GM23338 (cell line): ENCODE measurements around the gene ADAMTS10. TPM values are rescaled to one million over a fixed set of nuclear protein-coding genes. Genes with fewer than 3 reads are reported as not detected.

Experiments used
- ATAC-seq: fragments of 200-7000 bp; cut with Tn5 transposase; 3 replicates; pipeline ENCODE4 v1.9.1; 2020
- DNase-seq: peaks from one replicate; pipeline ENCODE4 v3.0.0-alpha.2; 2015; ENCODE audit warnings: low spot score
- H2AFZ ChIP-seq: fragments of 200-600 bp; sonication (generic); 2 replicates; pipeline ENCODE4 v1.8.0; 2016; ENCODE audit warnings: antibody characterized with exemption, mild to moderate bottlenecking, moderate library complexity
- H3F3A ChIP-seq: fragments of 200-600 bp; sonication (generic); replicated peaks from 2 replicates; pipeline ENCODE4 v1.8.0; 2017; ENCODE audit warnings: antibody characterized with exemption, mixed run types, low read depth
- H3K27ac ChIP-seq: fragments of 200-600 bp; sonication (generic); 2 replicates; pipeline ENCODE4 v1.6.1; 2016; ENCODE audit warnings: low read depth
- H3K27me3 ChIP-seq: fragments of 200-600 bp; sonication (generic); 2 replicates; pipeline ENCODE4 v1.8.0; 2016; ENCODE audit warnings: mild to moderate bottlenecking, mixed run types, moderate library complexity; ENCODE audit not compliant: insufficient read depth
- H3K36me3 ChIP-seq: fragments of 200-600 bp; sonication (generic); 2 replicates; pipeline ENCODE4 v1.8.0; 2016; ENCODE audit warnings: mild to moderate bottlenecking; ENCODE audit not compliant: insufficient read depth
- H3K4me1 ChIP-seq: fragments of 200-600 bp; sonication (generic); 2 replicates; pipeline ENCODE4 v1.8.0; 2016; ENCODE audit warnings: mild to moderate bottlenecking, moderate library complexity; ENCODE audit not compliant: insufficient read depth
- H3K4me2 ChIP-seq: fragments of 200-600 bp; sonication (generic); 2 replicates; pipeline ENCODE4 v1.7.1; 2017; ENCODE audit warnings: mixed run types
- H3K4me3 ChIP-seq: fragments of 200-600 bp; sonication (generic); 2 replicates; pipeline ENCODE4 v1.6.1; 2016; ENCODE audit warnings: mixed run types
- H3K79me2 ChIP-seq: fragments of 200-600 bp; sonication (generic); replicated peaks from 2 replicates; pipeline ENCODE4 v1.8.0; 2017; ENCODE audit warnings: mild to moderate bottlenecking; ENCODE audit not compliant: insufficient read depth
- H3K9me2 ChIP-seq: fragments of 200-600 bp; sonication (generic); 2 replicates; pipeline ENCODE4 v1.8.0; 2017; ENCODE audit not compliant: insufficient read depth
- H4K20me1 ChIP-seq: fragments of 200-600 bp; sonication (generic); replicated peaks from 2 replicates; pipeline ENCODE4 v1.8.0; 2017; ENCODE audit warnings: mild to moderate bottlenecking; ENCODE audit not compliant: insufficient read depth
- H3K27ac Mint-ChIP-seq: 2 replicates; pipeline ENCODE4 v1.8.0; 2020; ENCODE audit warnings: inconsistent platforms, mild to moderate bottlenecking, moderate library complexity, mixed read lengths
- H3K27me3 Mint-ChIP-seq: 3 replicates; pipeline ENCODE4 v1.8.0; 2022; ENCODE audit warnings: low read depth, mild to moderate bottlenecking, moderate library complexity, mixed read lengths, inconsistent platforms; ENCODE audit not compliant: insufficient read depth, poor library complexity
- H3K36me3 Mint-ChIP-seq: 3 replicates; pipeline ENCODE4 v1.8.0; 2021; ENCODE audit warnings: low read depth, mild to moderate bottlenecking, inconsistent platforms, moderate library complexity, mixed read lengths
- H3K4me1 Mint-ChIP-seq: 3 replicates; pipeline ENCODE4 v1.8.0; 2020; ENCODE audit warnings: mild to moderate bottlenecking, inconsistent platforms, mixed read lengths
- H3K4me3 Mint-ChIP-seq: 3 replicates; pipeline ENCODE4 v1.8.0; 2021; ENCODE audit warnings: moderate library complexity, mild to moderate bottlenecking, inconsistent platforms, mixed read lengths
- H3K9me3 Mint-ChIP-seq: 3 replicates; pipeline ENCODE4 v1.8.0; 2020; ENCODE audit warnings: moderate library complexity, mild to moderate bottlenecking, inconsistent platforms, mixed read lengths
- CREB1 ChIP-seq: fragments of 250-450 bp; sonication (Bioruptor Pico); IDR thresholded peaks from 2 replicates; pipeline ENCODE4 v1.5.0; 2020; ENCODE audit warnings: low read depth, mild to moderate bottlenecking, moderate library complexity
- EZH2 ChIP-seq: fragments of 200-600 bp; sonication (generic); IDR thresholded peaks from one replicate; pipeline ENCODE4 v1.8.0; 2017; ENCODE audit warnings: antibody characterized with exemption, mild to moderate bottlenecking, low read depth; ENCODE audit not compliant: unreplicated experiment
- EZH2phosphoT487 ChIP-seq: fragments of 200-600 bp; sonication (generic); IDR thresholded peaks from one replicate; pipeline ENCODE4 v1.8.1; 2018; ENCODE audit warnings: antibody characterized with exemption; ENCODE audit not compliant: unreplicated experiment
- JUNB ChIP-seq: IDR thresholded peaks from one replicate; pipeline ENCODE4 v1.6.1; 2016; ENCODE audit warnings: antibody characterized with exemption; ENCODE audit not compliant: unreplicated experiment
- NANOG ChIP-seq: IDR thresholded peaks from 2 replicates; pipeline ENCODE4 v1.6.1; 2016; ENCODE audit warnings: antibody characterized with exemption, borderline replicate concordance
- POLR2AphosphoS5 ChIP-seq: IDR thresholded peaks from 2 replicates; pipeline ENCODE4 v1.6.1; 2016; ENCODE audit warnings: antibody characterized with exemption, low read depth
- STAT1 ChIP-seq: IDR thresholded peaks from one replicate; pipeline ENCODE4 v1.6.1; 2016; ENCODE audit warnings: antibody characterized with exemption; ENCODE audit not compliant: unreplicated experiment
- ZNF331 ChIP-seq: fragments of 250-450 bp; sonication (Bioruptor Pico); IDR thresholded peaks from 2 replicates; pipeline ENCODE4 v1.5.0; 2020; ENCODE audit warnings: low read depth, mild to moderate bottlenecking, moderate library complexity
- polyA plus RNA-seq: library from polyadenylated mRNA; unstranded; fragments of >200 nt; fragmentation: Nextera tagmentation; extraction: Ambion mirVana; gene quantifications from 2 replicates; pipeline ENCODE4 v1.2.1, GENCODE V29; 2016
- total RNA-seq: library from RNA; depleted of rRNA; stranded (reverse); fragments of >200 nt; shearing (Covaris generic); gene quantifications from 2 replicates; pipeline ENCODE4 v1.2.3, GENCODE V29; 2014
- TF ChIP-seq, protein P1 (sequence below), 2 experiments: fragments of 200-600 bp in 1 of 2; sonication (generic) in 1 of 2; conservative IDR thresholded peaks; 2 replicates each; pipeline versions ENCODE4 v1.5.1 to v1.6.1; 2016 to 2017; ENCODE audit warnings: antibody characterized with exemption in 2 of 2, low read depth in 2 of 2, mild to moderate bottlenecking in 2 of 2, moderate library complexity in 1 of 2
- TF ChIP-seq, protein P2 (sequence below): fragments of 250-450 bp; sonication (Bioruptor Pico); IDR thresholded peaks from 2 replicates; pipeline ENCODE4 v1.5.0; 2020; ENCODE audit warnings: mild to moderate bottlenecking, moderate library complexity
- TF ChIP-seq, protein P3 (sequence below): IDR thresholded peaks from 2 replicates; pipeline ENCODE4 v1.6.1; 2016; ENCODE audit warnings: antibody characterized with exemption

Gene ADAMTS10
- total and polyA plus RNA-seq, 2 experiments from 2014 or later, result 5.0 to 25.9 TPM

DNA sequence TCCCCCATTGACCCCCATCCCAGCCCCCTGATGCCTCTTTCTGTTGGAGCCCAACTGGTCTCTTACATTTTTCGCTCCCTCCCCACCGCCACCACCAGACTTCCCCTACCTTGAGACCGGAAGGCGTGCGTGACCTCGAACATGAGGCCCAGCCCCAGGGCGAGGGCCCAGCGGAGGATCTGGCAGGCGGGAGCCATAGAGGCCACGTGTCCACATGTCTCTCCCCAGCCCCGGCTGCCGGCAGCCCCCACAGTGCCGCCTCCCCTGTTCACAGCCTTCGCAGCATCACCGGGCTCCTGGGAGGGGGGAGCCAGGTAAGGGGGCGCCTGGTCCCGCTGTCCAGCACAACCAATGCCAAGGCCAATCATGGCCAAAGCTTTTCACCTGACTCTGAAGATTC lies 5.0 kb downstream of the ADAMTS10 start (continued):
- no peak for TF ChIP-seq STAT1
- TF ChIP-seq, protein P1, sequence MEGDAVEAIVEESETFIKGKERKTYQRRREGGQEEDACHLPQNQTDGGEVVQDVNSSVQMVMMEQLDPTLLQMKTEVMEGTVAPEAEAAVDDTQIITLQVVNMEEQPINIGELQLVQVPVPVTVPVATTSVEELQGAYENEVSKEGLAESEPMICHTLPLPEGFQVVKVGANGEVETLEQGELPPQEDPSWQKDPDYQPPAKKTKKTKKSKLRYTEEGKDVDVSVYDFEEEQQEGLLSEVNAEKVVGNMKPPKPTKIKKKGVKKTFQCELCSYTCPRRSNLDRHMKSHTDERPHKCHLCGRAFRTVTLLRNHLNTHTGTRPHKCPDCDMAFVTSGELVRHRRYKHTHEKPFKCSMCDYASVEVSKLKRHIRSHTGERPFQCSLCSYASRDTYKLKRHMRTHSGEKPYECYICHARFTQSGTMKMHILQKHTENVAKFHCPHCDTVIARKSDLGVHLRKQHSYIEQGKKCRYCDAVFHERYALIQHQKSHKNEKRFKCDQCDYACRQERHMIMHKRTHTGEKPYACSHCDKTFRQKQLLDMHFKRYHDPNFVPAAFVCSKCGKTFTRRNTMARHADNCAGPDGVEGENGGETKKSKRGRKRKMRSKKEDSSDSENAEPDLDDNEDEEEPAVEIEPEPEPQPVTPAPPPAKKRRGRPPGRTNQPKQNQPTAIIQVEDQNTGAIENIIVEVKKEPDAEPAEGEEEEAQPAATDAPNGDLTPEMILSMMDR (conservative IDR thresholded peaks at IDR 0.05; ENCODE audit: low read depth in 2 of 2), result no peak
- no peak for TF ChIP-seq EZH2phosphoT487

DNA sequence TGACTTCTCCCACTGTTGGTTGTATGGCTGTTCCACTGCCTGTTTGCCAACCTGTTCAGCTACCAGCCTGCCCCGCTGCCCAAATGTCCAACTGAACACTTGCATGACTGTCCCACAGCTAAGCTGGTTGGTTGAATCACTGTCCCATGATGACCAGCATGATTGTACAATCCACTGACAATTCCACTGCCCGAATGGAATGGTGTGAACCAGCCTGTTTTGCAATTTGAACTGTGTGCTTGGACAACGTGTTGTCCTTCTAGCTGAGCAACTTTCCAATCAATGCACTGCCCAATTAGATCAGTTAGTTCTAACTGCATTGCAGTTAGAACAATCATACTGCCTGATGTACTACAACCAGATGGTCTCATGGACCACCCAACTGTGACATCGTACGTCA lies 8.7 kb downstream of the ADAMTS10 start:
- H3K4me1 Mint-ChIP-seq, result no peaks in the 10 kb centered on the region; the same call in 2 of the 3 replicates
- H3K27ac ChIP-seq, result no peak overlapping the region
- no peak overlapping the region for H3K4me3 ChIP-seq
- TF ChIP-seq ZNF331 (CRISPR knock-in tag), result no peak
- no peak for TF ChIP-seq EZH2phosphoT487
- TF ChIP-seq, protein P2, sequence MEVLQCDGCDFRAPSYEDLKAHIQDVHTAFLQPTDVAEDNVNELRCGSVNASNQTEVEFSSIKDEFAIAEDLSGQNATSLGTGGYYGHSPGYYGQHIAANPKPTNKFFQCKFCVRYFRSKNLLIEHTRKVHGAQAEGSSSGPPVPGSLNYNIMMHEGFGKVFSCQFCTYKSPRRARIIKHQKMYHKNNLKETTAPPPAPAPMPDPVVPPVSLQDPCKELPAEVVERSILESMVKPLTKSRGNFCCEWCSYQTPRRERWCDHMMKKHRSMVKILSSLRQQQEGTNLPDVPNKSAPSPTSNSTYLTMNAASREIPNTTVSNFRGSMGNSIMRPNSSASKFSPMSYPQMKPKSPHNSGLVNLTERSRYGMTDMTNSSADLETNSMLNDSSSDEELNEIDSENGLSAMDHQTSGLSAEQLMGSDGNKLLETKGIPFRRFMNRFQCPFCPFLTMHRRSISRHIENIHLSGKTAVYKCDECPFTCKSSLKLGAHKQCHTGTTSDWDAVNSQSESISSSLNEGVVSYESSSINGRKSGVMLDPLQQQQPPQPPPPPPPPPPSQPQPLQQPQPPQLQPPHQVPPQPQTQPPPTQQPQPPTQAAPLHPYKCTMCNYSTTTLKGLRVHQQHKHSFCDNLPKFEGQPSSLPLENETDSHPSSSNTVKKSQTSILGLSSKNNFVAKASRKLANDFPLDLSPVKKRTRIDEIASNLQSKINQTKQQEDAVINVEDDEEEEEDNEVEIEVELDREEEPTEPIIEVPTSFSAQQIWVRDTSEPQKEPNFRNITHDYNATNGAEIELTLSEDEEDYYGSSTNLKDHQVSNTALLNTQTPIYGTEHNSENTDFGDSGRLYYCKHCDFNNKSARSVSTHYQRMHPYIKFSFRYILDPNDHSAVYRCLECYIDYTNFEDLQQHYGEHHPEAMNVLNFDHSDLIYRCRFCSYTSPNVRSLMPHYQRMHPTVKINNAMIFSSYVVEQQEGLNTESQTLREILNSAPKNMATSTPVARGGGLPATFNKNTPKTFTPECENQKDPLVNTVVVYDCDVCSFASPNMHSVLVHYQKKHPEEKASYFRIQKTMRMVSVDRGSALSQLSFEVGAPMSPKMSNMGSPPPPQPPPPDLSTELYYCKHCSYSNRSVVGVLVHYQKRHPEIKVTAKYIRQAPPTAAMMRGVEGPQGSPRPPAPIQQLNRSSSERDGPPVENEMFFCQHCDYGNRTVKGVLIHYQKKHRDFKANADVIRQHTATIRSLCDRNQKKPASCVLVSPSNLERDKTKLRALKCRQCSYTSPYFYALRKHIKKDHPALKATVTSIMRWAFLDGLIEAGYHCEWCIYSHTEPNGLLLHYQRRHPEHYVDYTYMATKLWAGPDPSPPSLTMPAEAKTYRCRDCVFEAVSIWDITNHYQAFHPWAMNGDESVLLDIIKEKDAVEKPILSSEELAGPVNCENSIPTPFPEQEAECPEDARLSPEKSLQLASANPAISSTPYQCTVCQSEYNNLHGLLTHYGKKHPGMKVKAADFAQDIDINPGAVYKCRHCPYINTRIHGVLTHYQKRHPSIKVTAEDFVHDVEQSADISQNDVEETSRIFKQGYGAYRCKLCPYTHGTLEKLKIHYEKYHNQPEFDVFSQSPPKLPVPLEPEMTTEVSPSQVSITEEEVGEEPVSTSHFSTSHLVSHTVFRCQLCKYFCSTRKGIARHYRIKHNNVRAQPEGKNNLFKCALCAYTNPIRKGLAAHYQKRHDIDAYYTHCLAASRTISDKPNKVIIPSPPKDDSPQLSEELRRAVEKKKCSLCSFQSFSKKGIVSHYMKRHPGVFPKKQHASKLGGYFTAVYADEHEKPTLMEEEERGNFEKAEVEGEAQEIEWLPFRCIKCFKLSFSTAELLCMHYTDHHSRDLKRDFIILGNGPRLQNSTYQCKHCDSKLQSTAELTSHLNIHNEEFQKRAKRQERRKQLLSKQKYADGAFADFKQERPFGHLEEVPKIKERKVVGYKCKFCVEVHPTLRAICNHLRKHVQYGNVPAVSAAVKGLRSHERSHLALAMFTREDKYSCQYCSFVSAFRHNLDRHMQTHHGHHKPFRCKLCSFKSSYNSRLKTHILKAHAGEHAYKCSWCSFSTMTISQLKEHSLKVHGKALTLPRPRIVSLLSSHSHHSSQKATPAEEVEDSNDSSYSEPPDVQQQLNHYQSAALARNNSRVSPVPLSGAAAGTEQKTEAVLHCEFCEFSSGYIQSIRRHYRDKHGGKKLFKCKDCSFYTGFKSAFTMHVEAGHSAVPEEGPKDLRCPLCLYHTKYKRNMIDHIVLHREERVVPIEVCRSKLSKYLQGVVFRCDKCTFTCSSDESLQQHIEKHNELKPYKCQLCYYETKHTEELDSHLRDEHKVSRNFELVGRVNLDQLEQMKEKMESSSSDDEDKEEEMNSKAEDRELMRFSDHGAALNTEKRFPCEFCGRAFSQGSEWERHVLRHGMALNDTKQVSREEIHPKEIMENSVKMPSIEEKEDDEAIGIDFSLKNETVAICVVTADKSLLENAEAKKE (CRISPR knock-in tag), result no peak
- no peak for TF ChIP-seq EZH2
- TF ChIP-seq CREB1 (CRISPR knock-in tag), result no peak
- TF ChIP-seq, protein P1 (conservative IDR thresholded peaks at IDR 0.05; ENCODE audit: low read depth in 2 of 2), result no peak
- no peak for TF ChIP-seq JUNB
- TF ChIP-seq, protein P3, sequence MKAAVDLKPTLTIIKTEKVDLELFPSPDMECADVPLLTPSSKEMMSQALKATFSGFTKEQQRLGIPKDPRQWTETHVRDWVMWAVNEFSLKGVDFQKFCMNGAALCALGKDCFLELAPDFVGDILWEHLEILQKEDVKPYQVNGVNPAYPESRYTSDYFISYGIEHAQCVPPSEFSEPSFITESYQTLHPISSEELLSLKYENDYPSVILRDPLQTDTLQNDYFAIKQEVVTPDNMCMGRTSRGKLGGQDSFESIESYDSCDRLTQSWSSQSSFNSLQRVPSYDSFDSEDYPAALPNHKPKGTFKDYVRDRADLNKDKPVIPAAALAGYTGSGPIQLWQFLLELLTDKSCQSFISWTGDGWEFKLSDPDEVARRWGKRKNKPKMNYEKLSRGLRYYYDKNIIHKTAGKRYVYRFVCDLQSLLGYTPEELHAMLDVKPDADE, result no peak
- no peak for TF ChIP-seq POLR2AphosphoS5
- TF ChIP-seq NANOG, result no peak

More for the DNA sequence above, 8.7 kb downstream of the ADAMTS10 start:
- Mint-ChIP-seq H3K27ac (no peak overlapping the region), H3K27me3 (peaks cover 11% of the 10 kb centered on the region), H3K9me3 (peaks cover 9% of the 10 kb centered on the region; the same call in 2 of the 3 replicates), H3K4me3 (no peak overlapping the region), H3K36me3 (peaks cover 86% of the 10 kb centered on the region)
- Histone ChIP-seq H3K4me1 (no peaks in the 10 kb centered on the region), H3K4me2 (no peak overlapping the region), H2AFZ (no peak overlapping the region), H3K9me2 (no peaks in the 10 kb centered on the region), H3K36me3 (0 out of 2 replicates have a peak, but pooled peaks cover 5% of the 10 kb centered on the region), H3K79me2 (peaks cover 11% of the 10 kb centered on the region; the same call in 1 of the 2 replicates), H3F3A (0 out of 2 replicates have a peak, but pooled peaks cover 2% of the 10 kb centered on the region), H3K27me3 (no peaks in the 10 kb centered on the region), H4K20me1 (no peaks in the 10 kb centered on the region; the same call in 1 of the 2 replicates)
- ATAC-seq, result no peak
- DNase-seq, result no peak
